GM12874 (cell line): Measurements from ENCODE around the gene CTTNBP2NL.

Experiments
- TF ChIP-seq, protein P1 (sequence below): IDR thresholded peaks from 2 replicates; pipeline ENCODE4 v1.5.1; 2011; ENCODE audit warnings: low read depth, mild to moderate bottlenecking, control low read depth, low read length, moderate library complexity; ENCODE audit not compliant: insufficient read depth

CTTNBP2NL gene

DNA sequence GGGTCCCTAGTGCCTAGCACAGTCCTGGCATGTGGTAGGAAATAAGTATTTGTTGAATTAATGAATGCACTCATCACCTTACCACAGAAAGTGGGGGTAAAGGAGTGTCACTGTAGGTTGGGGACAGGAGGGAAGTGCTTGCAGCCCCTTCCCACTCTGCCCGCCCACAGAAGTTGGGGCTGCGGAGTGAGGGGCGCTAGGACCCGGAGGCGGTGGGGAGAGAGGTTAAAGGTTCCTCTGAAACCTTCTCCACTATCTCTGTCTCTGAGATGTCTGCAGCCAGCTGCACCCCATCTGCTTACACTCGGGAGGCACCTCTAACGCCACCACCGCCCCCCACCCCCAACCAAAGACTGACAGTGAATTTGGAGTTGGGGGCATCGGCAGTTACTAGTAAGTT is 111.3 kb downstream of the CTTNBP2NL start:
- TF ChIP-seq, protein P1, sequence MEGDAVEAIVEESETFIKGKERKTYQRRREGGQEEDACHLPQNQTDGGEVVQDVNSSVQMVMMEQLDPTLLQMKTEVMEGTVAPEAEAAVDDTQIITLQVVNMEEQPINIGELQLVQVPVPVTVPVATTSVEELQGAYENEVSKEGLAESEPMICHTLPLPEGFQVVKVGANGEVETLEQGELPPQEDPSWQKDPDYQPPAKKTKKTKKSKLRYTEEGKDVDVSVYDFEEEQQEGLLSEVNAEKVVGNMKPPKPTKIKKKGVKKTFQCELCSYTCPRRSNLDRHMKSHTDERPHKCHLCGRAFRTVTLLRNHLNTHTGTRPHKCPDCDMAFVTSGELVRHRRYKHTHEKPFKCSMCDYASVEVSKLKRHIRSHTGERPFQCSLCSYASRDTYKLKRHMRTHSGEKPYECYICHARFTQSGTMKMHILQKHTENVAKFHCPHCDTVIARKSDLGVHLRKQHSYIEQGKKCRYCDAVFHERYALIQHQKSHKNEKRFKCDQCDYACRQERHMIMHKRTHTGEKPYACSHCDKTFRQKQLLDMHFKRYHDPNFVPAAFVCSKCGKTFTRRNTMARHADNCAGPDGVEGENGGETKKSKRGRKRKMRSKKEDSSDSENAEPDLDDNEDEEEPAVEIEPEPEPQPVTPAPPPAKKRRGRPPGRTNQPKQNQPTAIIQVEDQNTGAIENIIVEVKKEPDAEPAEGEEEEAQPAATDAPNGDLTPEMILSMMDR, result no peak

DNA sequence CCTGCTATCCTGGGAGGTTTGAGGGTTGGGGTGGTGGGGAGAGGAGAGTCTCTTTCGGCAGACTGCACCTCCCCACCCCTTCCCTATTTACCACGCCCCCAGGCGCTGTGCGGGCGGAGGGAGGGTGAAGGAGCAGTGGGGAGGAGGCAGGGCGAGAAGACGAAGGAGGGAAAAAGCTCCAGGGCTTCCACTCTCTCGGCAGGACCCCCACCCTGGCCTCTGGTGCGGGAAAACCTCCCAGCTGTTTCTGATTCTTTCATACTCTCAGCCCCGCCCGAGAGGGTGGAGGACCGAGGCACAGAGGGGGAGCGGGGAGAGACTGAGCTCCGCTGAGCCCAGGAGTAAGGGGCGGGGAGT is 111.9 kb downstream of the CTTNBP2NL start:
- TF ChIP-seq, protein P1, result no peak

DNA sequence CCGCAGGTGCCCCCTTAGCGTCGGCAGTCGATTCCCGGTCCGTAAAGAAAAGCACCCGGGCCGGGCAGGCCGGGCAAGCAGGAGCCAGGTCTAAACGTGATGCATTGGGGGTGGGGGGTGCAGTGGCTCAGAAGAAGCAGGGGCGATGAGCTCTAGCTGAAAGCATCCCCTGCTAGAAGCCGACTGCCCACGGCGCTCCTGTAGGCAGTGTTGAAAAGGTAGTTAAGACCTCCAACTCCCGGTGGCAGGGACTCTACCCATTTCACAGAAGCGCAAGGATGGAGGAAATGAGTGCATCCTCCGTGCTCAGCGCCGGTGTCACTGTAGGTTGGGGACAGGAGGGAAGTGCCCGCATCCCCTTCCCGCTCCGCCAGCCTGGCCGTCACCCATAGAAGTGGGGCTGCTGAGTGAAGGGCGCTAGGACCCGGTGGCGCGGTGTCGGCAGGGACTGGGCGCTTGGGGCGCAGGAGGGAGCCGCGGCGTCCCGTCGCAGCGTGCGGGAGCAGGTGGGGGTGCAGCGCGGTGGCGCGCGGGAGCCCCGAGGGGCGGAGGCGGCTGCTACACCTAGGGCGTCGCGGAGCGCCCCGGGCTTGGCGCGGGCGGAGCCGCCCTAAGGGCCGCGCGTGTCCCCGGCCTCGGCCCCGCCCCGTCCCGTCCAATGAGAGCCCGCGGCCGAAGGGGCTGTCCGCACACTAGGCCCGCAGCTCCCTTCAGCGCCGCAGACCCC is 112.4 kb downstream of the CTTNBP2NL start, which contains the start of gene WNT2B:
Gene WNT2B, plus strand, starts transcription at position 688 of the 727 bp plus-strand sequence. CDS start 298 bp downstream, outside the sequence.
- TF ChIP-seq, protein P1, result no peak

DNA sequence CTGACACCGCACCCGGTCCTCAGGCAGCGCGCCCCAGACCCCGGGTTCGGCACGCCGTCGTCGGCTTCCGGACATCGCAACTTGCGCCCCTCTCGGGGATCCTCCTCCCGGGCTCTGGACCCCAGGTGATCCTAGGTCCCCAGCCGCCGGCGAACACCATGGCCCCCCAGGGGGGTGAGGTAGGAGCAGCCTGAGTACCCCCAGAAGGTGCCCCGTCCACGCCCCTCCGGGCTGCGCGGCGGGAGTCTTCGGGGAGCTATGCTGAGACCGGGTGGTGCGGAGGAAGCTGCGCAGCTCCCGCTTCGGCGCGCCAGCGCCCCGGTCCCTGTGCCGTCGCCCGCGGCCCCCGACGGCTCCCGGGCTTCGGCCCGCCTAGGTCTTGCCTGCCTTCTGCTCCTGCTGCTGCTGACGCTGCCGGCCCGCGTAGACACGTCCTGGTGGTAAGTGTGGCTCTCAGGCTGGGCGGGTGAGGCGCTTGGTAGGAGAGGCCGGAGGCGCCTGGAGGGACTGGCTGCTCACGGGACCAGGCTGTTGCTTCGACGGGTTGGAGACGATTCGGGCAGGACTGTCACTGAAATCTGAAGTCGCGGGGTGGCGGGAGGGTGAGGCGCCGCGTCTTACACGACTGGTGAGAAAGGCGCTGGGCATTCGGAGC is 113.1 kb downstream of the CTTNBP2NL start:
- TF ChIP-seq, protein P1, result no peak

DNA sequence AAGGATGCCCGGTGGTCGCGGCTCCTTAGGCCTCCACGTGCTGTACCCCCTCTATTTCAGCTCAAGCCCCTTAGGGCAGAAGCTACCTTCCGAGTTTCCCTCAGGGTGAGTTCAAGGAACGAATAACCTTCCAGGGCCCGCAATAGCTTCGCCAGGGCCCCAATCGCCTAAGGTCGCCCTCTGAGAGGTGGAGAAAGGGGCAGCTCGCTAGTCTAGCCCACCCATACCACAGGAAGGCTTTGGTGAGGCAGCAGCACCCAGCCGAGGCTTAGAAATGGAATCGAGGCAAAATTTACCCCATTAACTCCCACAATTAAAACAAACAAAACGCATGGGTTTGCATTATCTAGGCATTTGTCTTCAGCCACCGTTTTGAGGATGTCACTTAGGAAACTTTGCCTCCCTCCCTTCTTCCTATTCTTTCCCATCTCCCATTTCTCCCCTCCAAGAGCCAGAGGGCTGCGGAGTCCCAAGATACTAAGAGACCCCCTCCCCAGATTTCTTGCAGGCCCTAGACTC is 113.7 kb downstream of the CTTNBP2NL start:
- TF ChIP-seq, protein P1, result no peak

DNA sequence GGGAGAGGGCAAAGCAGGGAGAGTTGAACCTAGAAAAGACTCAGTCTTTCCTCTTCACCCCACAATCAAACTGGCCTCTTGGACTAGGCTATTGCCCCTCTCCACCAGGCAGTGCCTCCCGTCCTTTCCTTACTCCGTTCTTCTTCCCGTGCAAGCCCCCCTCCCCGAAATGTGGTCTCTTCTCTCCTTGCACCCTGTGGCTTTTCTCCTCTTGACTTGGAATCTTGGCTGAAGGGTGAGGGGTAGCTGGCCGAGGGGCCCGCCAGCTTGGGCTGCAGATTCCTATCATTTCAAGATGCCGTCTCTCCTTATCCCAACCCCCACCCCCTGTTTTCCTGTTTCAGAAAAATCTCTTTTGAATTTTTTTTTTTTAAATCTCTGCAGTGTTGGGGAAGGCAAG is 114.3 kb downstream of the CTTNBP2NL start:
- TF ChIP-seq, protein P1, result no peak
